Measurements from ENCODE around the gene SRSF1.

GRCh38 chr17:58056476-58056875 is 49.4 kb upstream of the SRSF1 start:
- TF ChIP-seq CTCF (IDR thresholded peaks at IDR 0.05) (no peak), POLR2A (IDR thresholded peaks at IDR 0.05) (no peak)
